HepG2 (cell line): ENCODE results near the gene CASZ1. TPM values are rescaled to one million over a fixed set of nuclear protein-coding genes. Genes with fewer than 3 reads are reported as not detected.

ENCODE experiments used
- ATAC-seq: fragments of 200-7000 bp; cut with Tn5 transposase; 3 replicates; pipeline ENCODE4 v1.9.1; 2020; ENCODE audit warnings: mild to moderate bottlenecking, moderate library complexity
- BruUV-seq: library from RNA; stranded (reverse); fragments of 400-500 nt; replicated peaks from 2 replicates; lab custom pipeline; 2021; lab: Mats Ljungman, UMichigan
- CTCF ChIA-PET: fragments of 300-600 bp; formaldehyde crosslinking; extraction: SDS; loops from one replicate; lab custom pipeline; 2021; ENCODE audit warnings: low total read pairs, inconsistent platforms, low intra/inter-chr PET ratio; lab: Yijun Ruan, JAX
- POLR2A ChIA-PET: fragments of 350-600 bp; sonication (Branson Sonifier 250); formaldehyde crosslinking; loops from one replicate; lab custom pipeline; 2020; ENCODE audit warnings: antibody characterized with exemption, inconsistent platforms; lab: Yijun Ruan, JAX
- DNase-seq: peaks from one replicate; pipeline ENCODE4 v3.0.0-alpha.2; 2015; ENCODE audit warnings: low spot score
- FAIRE-seq: peaks from 3 replicates; lab custom pipeline; 2011; peaks lifted over from hg19 to GRCh38; lab: Jason Lieb, UNC
- H2AFZ ChIP-seq: one replicate; pipeline ENCODE4 v1.6.1; 2011; ENCODE audit warnings: low read length, inconsistent platforms
- H3K27ac ChIP-seq: fragments of 300-600 bp; 3 replicates; pipeline ENCODE4 v1.8.0; 2011; ENCODE audit warnings: mixed run types, mild to moderate bottlenecking, mixed read lengths, low read length, inconsistent platforms; ENCODE audit not compliant: insufficient read depth; ENCODE audit errors: extremely low read length
- H3K27me3 ChIP-seq, 2 experiments: fragments of 200-600 bp in 1 of 2; 2 replicates in 1 of 2; 3 replicates in 1 of 2; pipeline versions ENCODE4 v1.6.0 to v1.8.0; 2011; ENCODE audit warnings: low read length in 2 of 2, mild to moderate bottlenecking in 2 of 2, moderate library complexity in 2 of 2, inconsistent platforms in 1 of 2; ENCODE audit not compliant: insufficient read depth in 2 of 2, control insufficient read depth in 1 of 2
- H3K36me3 ChIP-seq, 2 experiments: fragments of 200-600 bp in 1 of 2; replicated peaks in 1 of 2; 2 replicates in 1 of 2; 3 replicates in 1 of 2; pipeline versions ENCODE4 v1.5.1 to v1.8.0; 2011; ENCODE audit warnings: low read length in 2 of 2, inconsistent platforms in 1 of 2; ENCODE audit not compliant: insufficient read depth in 2 of 2, control insufficient read depth in 1 of 2
- H3K4me1 ChIP-seq: 2 replicates; pipeline ENCODE4 v1.5.1; 2012; ENCODE audit warnings: low read length, inconsistent platforms; ENCODE audit not compliant: insufficient read depth
- H3K4me2 ChIP-seq: 2 replicates; pipeline ENCODE4 v1.6.0; 2011; ENCODE audit warnings: low read depth, low read length, inconsistent platforms
- H3K4me3 ChIP-seq, 3 experiments: fragments of 200-600 bp in 1 of 3; sonication (generic), shearing (Covaris generic) in 1 of 3; replicated peaks in 1 of 3; 2 replicates each; pipeline ENCODE4 v1.5.1; 2011 to 2016; ENCODE audit warnings: low read length in 3 of 3, inconsistent platforms in 2 of 3, low read depth in 2 of 3, mild to moderate bottlenecking in 2 of 3, control low read depth in 1 of 3, mixed read lengths in 1 of 3; ENCODE audit not compliant: insufficient read depth in 1 of 3
- H3K79me2 ChIP-seq: one replicate; pipeline ENCODE4 v1.6.1; 2011; ENCODE audit warnings: low read length, inconsistent platforms; ENCODE audit not compliant: insufficient read depth
- H3K9ac ChIP-seq: 2 replicates; pipeline ENCODE4 v1.6.0; 2011; ENCODE audit warnings: mild to moderate bottlenecking, low read depth, low read length, inconsistent platforms; ENCODE audit not compliant: insufficient read depth
- H3K9me3 ChIP-seq: 2 replicates; pipeline ENCODE4 v1.5.1; 2012; ENCODE audit warnings: mild to moderate bottlenecking, low read length
- H4K20me1 ChIP-seq: 2 replicates; pipeline ENCODE4 v1.6.0; 2011; ENCODE audit warnings: inconsistent platforms, mild to moderate bottlenecking, low read length, moderate library complexity; ENCODE audit not compliant: insufficient read depth
- ELF1 ChIP-seq: sonication (generic); formaldehyde crosslinking; IDR thresholded peaks from 2 replicates; pipeline ENCODE4 v1.4.0; 2020; ENCODE audit warnings: missing genetic modification reagents
- ELF4 ChIP-seq: sonication (generic); formaldehyde crosslinking; IDR thresholded peaks from 2 replicates; pipeline ENCODE4 v1.5.0; 2020; ENCODE audit warnings: missing genetic modification reagents, mild to moderate bottlenecking, moderate library complexity, borderline replicate concordance
- EP300 ChIP-seq, 3 experiments: sonication (generic) in 1 of 3; formaldehyde crosslinking in 1 of 3; IDR thresholded peaks; 2 replicates each; pipeline versions ENCODE4 v1.5.1 to v1.6.1; 2011 to 2020; ENCODE audit warnings: low read depth in 2 of 3, low read length in 2 of 3, borderline replicate concordance in 1 of 3, improper control_type of control experiment in 1 of 3, mild to moderate bottlenecking in 1 of 3, missing genetic modification reagents in 1 of 3, moderate library complexity in 1 of 3
- ETV6 ChIP-seq: sonication (generic); formaldehyde crosslinking; conservative IDR thresholded peaks from 2 replicates; pipeline ENCODE4 v1.4.0; 2020; ENCODE audit warnings: missing genetic modification reagents
- GTF3A ChIP-seq: sonication (generic); formaldehyde crosslinking; conservative IDR thresholded peaks from 2 replicates; pipeline ENCODE4 v1.4.0; 2020; ENCODE audit warnings: mild to moderate bottlenecking, missing genetic modification reagents
- MAF1 ChIP-seq: sonication (generic); formaldehyde crosslinking; IDR thresholded peaks from 2 replicates; pipeline ENCODE4 v1.5.0; 2020; ENCODE audit warnings: missing genetic modification reagents, borderline replicate concordance
- SETDB1 ChIP-seq: sonication (generic); formaldehyde crosslinking; IDR thresholded peaks from 2 replicates; pipeline ENCODE4 v1.5.1; 2020; ENCODE audit warnings: missing genetic modification reagents, mild to moderate bottlenecking, borderline replicate concordance
- SRY ChIP-seq: sonication (generic); formaldehyde crosslinking; IDR thresholded peaks from 2 replicates; pipeline ENCODE4 v1.8.0; 2022; ENCODE audit warnings: mild to moderate bottlenecking, missing genetic modification reagents
- SYNCRIP ChIP-seq: fragments of 200-400 bp; formaldehyde crosslinking; IDR thresholded peaks from 2 replicates; pipeline ENCODE4 v1.6.1; 2018; ENCODE audit warnings: mild to moderate bottlenecking, low read depth, low read length; ENCODE audit not compliant: insufficient read depth
- ZBTB20 ChIP-seq: sonication (generic); formaldehyde crosslinking; IDR thresholded peaks from 2 replicates; pipeline ENCODE4 v1.8.1; 2023; ENCODE audit warnings: missing genetic modification reagents, low read depth, mild to moderate bottlenecking, borderline replicate concordance
- ZIK1 ChIP-seq: sonication (generic); formaldehyde crosslinking; IDR thresholded peaks from 2 replicates; pipeline ENCODE4 v1.5.0; 2020; ENCODE audit warnings: mild to moderate bottlenecking, low read depth, missing genetic modification reagents, borderline replicate concordance
- ZNF30 ChIP-seq: sonication (generic); formaldehyde crosslinking; IDR thresholded peaks from 2 replicates; pipeline ENCODE4 v1.5.0; 2020; ENCODE audit warnings: mild to moderate bottlenecking, missing genetic modification reagents
- ZNF432 ChIP-seq: sonication (generic); formaldehyde crosslinking; IDR thresholded peaks from 2 replicates; pipeline ENCODE4 v1.5.0; 2020; ENCODE audit warnings: missing genetic modification reagents, mild to moderate bottlenecking, borderline replicate concordance
- ZNF543 ChIP-seq: sonication (generic); formaldehyde crosslinking; IDR thresholded peaks from 2 replicates; pipeline ENCODE4 v1.4.0; 2020; ENCODE audit warnings: mild to moderate bottlenecking, missing genetic modification reagents
- ZNF547 ChIP-seq: sonication (generic); formaldehyde crosslinking; IDR thresholded peaks from 2 replicates; pipeline ENCODE4 v1.5.1; 2020; ENCODE audit warnings: mild to moderate bottlenecking, missing genetic modification reagents
- WGBS: methylation state at CpG from one replicate; pipeline ENCODE4 v1.1.6; 2017; ENCODE audit warnings: low lambda C conversion rate; 5-methylcytosine and 5-hydroxymethylcytosine counted together
- in situ Hi-C: cut with HindIII; loops from 2 replicates; pipeline ENCODE4 v1.10.0; 2017; ENCODE audit warnings: low pct_unique_long_range_greater_than_20kb; ENCODE audit not compliant: extremely low pct_ligation_motif_present
- intact Hi-C: fragments of 100-400 bp; cut with micrococcal nuclease; formaldehyde crosslinking; loops from one replicate; pipeline ENCODE4 v1.10.0; 2022; ENCODE audit not compliant: unreplicated experiment
- polyA plus RNA-seq, 8 experiments: library from polyadenylated mRNA; depleted of rRNA in 3 of 8; stranded (reverse) in 7 of 8; unstranded in 1 of 8; fragments of >200 nt; fragmentation: Illumina TruSeq in 4 of 8; extraction: Trizol in 4 of 8; gene quantifications; 2 replicates each; pipeline versions ENCODE4 v1.2.1 to v1.2.3, GENCODE V29; 2011 to 2016; ENCODE audit warnings: low read depth in 4 of 8, missing spikeins in 1 of 8, mixed read lengths in 1 of 8; ENCODE audit not compliant: insufficient read depth in 1 of 8
- total RNA-seq, 5 experiments: library from RNA; depleted of rRNA; stranded (reverse); fragments of >200 nt; fragmentation: Illumina TruSeq; extraction: Trizol; gene quantifications; 2 replicates each; pipeline ENCODE4 v1.2.3, GENCODE V29; 2016; ENCODE audit warnings: low read depth in 1 of 5
- TF ChIP-seq, protein P1 (sequence below): sonication (generic); formaldehyde crosslinking; IDR thresholded peaks from 2 replicates; pipeline ENCODE4 v1.4.0; 2020; ENCODE audit warnings: missing genetic modification reagents
- TF ChIP-seq, protein P2 (sequence below): sonication (generic); formaldehyde crosslinking; IDR thresholded peaks from 2 replicates; pipeline ENCODE4 v1.4.0; 2020; ENCODE audit warnings: mild to moderate bottlenecking, missing genetic modification reagents

CASZ1 gene
- total and polyA plus RNA-seq, 2 of the 13 experiments (the other 11 are each of a cell fraction or from before 2014, with no cell fraction given) = 1.9 to 3.7 TPM

GRCh38 chr1:10803971-10804820 lies 7.8 kb upstream of the CASZ1 start:
- no peaks in the 10 kb centered on the region for H3K79me2 ChIP-seq
- TF ChIP-seq ELF4 (no peak), ZIK1 (CRISPR knock-in tag) (no peak), EP300 (IDR thresholded peaks at IDR 0.05; ENCODE audit: low read depth in 2 of 2, low read length in 2 of 2) (no peak), EP300 (CRISPR knock-in tag; IDR thresholded peaks at IDR 0.05; ENCODE audit: borderline replicate concordance) (no peak), ZNF547 (CRISPR knock-in tag) (no peak), SRY (no peak), ELF1 (CRISPR knock-in tag) (no peak), ZNF432 (CRISPR knock-in tag) (no peak), ZBTB20 (CRISPR knock-in tag) (no peak), SYNCRIP (no peak), MAF1 (CRISPR knock-in tag) (no peak), GTF3A (CRISPR knock-in tag) (no peak), ZNF30 (CRISPR knock-in tag) (no peak), ZNF543 (CRISPR knock-in tag) (no peak), ETV6 (CRISPR knock-in tag) (no peak), SETDB1 (no peak)
- TF ChIP-seq, protein P1, sequence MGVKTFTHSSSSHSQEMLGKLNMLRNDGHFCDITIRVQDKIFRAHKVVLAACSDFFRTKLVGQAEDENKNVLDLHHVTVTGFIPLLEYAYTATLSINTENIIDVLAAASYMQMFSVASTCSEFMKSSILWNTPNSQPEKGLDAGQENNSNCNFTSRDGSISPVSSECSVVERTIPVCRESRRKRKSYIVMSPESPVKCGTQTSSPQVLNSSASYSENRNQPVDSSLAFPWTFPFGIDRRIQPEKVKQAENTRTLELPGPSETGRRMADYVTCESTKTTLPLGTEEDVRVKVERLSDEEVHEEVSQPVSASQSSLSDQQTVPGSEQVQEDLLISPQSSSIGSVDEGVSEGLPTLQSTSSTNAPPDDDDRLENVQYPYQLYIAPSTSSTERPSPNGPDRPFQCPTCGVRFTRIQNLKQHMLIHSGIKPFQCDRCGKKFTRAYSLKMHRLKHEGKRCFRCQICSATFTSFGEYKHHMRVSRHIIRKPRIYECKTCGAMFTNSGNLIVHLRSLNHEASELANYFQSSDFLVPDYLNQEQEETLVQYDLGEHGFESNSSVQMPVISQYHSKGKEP (CRISPR knock-in tag) = no peak
- TF ChIP-seq, protein P2, sequence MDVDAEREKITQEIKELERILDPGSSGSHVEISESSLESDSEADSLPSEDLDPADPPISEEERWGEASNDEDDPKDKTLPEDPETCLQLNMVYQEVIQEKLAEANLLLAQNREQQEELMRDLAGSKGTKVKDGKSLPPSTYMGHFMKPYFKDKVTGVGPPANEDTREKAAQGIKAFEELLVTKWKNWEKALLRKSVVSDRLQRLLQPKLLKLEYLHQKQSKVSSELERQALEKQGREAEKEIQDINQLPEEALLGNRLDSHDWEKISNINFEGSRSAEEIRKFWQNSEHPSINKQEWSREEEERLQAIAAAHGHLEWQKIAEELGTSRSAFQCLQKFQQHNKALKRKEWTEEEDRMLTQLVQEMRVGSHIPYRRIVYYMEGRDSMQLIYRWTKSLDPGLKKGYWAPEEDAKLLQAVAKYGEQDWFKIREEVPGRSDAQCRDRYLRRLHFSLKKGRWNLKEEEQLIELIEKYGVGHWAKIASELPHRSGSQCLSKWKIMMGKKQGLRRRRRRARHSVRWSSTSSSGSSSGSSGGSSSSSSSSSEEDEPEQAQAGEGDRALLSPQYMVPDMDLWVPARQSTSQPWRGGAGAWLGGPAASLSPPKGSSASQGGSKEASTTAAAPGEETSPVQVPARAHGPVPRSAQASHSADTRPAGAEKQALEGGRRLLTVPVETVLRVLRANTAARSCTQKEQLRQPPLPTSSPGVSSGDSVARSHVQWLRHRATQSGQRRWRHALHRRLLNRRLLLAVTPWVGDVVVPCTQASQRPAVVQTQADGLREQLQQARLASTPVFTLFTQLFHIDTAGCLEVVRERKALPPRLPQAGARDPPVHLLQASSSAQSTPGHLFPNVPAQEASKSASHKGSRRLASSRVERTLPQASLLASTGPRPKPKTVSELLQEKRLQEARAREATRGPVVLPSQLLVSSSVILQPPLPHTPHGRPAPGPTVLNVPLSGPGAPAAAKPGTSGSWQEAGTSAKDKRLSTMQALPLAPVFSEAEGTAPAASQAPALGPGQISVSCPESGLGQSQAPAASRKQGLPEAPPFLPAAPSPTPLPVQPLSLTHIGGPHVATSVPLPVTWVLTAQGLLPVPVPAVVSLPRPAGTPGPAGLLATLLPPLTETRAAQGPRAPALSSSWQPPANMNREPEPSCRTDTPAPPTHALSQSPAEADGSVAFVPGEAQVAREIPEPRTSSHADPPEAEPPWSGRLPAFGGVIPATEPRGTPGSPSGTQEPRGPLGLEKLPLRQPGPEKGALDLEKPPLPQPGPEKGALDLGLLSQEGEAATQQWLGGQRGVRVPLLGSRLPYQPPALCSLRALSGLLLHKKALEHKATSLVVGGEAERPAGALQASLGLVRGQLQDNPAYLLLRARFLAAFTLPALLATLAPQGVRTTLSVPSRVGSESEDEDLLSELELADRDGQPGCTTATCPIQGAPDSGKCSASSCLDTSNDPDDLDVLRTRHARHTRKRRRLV (CRISPR knock-in tag) = no peak
- TF ChIP-seq, all 625 proteins: peak for 0
- H3K9ac ChIP-seq = no peak overlapping the region
- no peak overlapping the region for H3K4me3 ChIP-seq
- H3K4me1 ChIP-seq = no peaks in the 10 kb centered on the region
- H3K27ac ChIP-seq = no peak overlapping the region
- ChIA-PET CTCF (no interaction called here), POLR2A (no interaction called here)
- no peak overlapping the region for H3K4me2 ChIP-seq
- H3K27me3 ChIP-seq = peaks cover 7 to 30% of the 10 kb centered on the region in 2 experiments; a peak in 4 of 5 replicates
- ATAC-seq (no peak), FAIRE-seq (no peak), DNase-seq (no peak)
- no peaks in the 10 kb centered on the region for H3K36me3 ChIP-seq
- no peak overlapping the region for H2AFZ ChIP-seq
- intact Hi-C loops (no loop called here), in situ Hi-C loops (no loop called here)
- BruUV-seq = no TSS peak
- no peaks in the 10 kb centered on the region for H3K9me3 ChIP-seq
- 50% methylated on average over 15 of the region's 21 CpGs for WGBS
- no peaks in the 10 kb centered on the region for H4K20me1 ChIP-seq
